Measurements from ENCODE around the gene IL18BP.

GRCh38 chr11:72045849-72046248, 47.1 kb downstream of the IL18BP start:
- no peak for TF ChIP-seq POLR2A (IDR thresholded peaks at IDR 0.05)
- TF ChIP-seq, protein P1, sequence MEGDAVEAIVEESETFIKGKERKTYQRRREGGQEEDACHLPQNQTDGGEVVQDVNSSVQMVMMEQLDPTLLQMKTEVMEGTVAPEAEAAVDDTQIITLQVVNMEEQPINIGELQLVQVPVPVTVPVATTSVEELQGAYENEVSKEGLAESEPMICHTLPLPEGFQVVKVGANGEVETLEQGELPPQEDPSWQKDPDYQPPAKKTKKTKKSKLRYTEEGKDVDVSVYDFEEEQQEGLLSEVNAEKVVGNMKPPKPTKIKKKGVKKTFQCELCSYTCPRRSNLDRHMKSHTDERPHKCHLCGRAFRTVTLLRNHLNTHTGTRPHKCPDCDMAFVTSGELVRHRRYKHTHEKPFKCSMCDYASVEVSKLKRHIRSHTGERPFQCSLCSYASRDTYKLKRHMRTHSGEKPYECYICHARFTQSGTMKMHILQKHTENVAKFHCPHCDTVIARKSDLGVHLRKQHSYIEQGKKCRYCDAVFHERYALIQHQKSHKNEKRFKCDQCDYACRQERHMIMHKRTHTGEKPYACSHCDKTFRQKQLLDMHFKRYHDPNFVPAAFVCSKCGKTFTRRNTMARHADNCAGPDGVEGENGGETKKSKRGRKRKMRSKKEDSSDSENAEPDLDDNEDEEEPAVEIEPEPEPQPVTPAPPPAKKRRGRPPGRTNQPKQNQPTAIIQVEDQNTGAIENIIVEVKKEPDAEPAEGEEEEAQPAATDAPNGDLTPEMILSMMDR (IDR thresholded peaks at IDR 0.05 in 4 of 5, conservative IDR thresholded peaks at IDR 0.05 in 1 of 5), result no peak

All from gastrocnemius medialis (tissue), 4 donors.